GM21515 (cell line): Measurements from ENCODE around the gene HLF.

Experiments used
- ATAC-seq: cut with Tn5 transposase; IDR thresholded peaks from one replicate; pipeline ENCODE4 v1.9.1; 2021; ENCODE audit not compliant: unreplicated experiment

HLF gene

DNA sequence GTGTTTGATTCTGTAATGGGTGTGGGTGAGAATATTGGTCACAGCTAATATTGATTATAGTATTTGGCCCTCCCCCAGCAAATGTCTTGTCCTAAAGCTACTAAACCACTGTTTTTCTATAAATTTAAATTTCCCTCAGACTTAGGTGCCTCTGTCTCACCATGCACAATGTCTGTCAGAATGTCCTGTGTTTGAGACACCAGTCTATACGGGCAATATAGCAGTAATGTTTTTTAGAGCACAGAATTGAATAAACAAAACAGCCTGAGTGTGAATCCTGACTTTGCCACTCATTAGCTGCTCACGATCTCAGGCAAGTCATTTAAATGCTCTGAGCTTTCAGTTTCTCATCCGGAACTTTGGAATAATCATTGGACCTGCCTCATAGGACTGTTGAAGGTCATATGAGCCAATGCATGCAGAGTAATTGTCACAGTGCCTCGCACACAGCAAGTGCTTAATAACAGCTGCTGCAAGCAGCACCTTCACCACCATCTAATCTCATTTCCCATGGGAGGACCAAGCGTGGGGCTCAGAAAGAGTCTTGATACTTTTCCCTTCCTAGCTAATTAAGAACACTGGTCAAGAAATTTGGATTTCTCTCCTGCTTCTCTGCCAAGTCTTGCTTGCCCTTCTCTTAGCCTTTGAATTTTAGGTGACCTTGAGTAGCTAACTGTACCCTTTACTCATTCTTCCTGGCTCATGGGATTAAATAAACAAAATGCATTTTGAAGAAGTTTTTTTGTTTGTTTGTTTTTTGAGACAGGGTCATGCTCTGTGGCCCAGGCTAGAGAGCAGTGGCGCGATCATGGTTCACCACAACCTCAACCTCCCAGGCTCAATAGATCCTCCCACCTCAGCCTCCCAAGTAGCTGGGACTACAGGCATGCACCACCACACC is 9.8 kb downstream of the HLF start:
- ATAC-seq = no peak

- no peak for ATAC-seq
Observed at GRCh38 chr17:55275894-55276804, 11.4 kb downstream of the HLF start.

GRCh38 chr17:55278173-55278961 is 13.6 kb downstream of the HLF start:
- ATAC-seq = no peak

DNA sequence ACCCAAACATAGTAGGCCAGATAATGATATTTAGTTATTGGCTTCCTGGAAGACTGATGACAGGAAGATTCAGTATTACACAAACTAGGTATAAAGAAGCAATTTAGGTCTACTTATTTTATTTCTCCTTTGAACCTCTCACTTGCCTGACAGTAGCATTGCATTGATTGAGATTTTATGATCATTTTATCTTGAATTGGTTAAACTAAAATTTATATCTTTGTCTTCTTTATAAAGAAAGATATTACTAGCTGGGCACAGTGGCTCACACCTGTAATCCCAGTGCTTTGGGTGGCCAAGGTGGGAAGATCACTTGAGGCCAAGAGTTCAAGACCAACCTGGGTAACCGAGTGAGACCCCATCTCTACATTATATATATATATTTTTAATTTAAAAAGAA is 14.4 kb downstream of the HLF start:
- ATAC-seq = no peak

DNA sequence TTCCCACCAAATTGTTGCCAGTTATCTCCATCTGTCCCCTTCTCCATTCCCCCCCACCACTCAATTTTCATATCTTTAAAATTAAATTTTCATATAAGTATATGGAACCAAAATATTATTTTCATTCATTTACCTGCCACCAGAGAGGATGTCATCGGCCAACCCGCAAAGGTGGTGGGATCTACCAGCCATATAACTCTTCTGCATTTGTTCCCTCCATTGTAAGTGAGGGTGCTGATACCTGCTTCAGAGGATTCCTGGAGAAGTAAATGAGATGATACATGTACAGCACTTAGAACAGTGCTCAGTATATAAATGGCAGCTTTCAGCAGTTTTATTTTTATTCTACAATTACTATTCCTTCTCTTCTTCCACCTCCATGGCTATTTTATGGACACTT is 15.0 kb downstream of the HLF start:
- ATAC-seq = no peak

- ATAC-seq = no peak
Observed at GRCh38 chr17:55280212-55280611, 15.5 kb downstream of the HLF start.

- ATAC-seq = no peak
Observed at GRCh38 chr17:55281649-55282378, 17.1 kb downstream of the HLF start.

GRCh38 chr17:55282379-55282702 is 17.6 kb downstream of the HLF start:
- ATAC-seq = no peak

DNA sequence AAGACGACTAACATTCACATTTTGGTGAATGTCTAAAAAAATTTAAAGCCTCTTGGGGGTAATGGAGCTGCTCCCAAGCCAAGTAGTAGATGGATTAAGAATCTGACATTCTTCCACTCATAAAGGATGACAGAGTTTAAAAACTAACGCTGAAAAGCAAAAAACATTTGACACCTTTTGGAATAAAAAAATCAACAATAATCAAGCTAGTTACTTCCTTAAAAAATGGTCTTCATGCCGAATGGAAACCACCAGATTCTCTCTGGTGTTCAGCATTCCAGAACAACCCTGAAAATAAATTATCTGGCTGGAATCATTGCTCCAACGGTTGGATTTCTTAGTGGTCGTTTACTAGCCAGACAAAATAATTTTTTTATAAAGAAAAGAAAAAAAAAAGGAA is 18.0 kb downstream of the HLF start:
- no peak for ATAC-seq

- no peak for ATAC-seq
Observed at GRCh38 chr17:55283256-55283965, 18.7 kb downstream of the HLF start.

DNA sequence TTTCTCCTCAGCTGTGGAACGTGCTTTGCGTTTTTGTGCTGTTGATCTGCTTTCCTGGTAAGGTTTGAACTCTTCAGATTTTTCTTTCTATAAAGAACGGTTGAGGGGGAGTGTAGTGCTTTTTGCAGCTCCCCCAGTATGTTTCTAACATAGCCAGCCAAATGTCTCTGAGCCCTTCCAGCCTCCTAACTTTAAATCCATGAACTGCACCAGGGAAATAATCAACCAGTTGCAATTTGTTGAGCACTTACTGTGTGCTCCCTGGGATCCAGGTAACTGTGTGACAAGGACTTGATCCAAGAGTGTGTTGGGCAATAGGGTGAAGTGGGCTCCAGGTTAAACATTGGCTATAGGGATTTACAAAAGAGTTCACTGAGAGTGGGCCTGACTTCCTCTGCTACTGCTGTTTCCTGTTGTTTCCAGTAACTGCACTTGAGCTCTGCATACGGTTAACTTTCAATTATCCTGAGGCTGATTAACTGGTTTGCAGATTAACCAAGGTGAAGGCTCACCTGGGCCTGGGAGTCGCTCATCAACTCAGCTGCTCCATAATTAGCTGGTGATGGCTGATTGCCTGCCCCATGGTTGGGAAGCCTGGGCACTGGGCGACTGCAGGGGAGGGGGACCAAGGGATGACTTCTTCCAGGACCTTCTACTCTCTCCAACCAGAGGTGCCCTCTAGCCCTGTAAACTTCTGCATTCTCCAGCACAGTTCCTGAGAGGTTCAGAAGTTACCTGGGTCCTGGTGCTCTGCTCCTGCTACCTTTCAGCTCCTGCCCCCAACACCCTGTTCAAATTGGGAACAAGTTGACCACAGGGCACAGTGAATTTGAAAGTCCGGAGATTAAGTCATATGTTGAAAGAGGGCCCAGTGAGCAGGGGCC is 19.5 kb downstream of the HLF start:
- no peak for ATAC-seq

DNA sequence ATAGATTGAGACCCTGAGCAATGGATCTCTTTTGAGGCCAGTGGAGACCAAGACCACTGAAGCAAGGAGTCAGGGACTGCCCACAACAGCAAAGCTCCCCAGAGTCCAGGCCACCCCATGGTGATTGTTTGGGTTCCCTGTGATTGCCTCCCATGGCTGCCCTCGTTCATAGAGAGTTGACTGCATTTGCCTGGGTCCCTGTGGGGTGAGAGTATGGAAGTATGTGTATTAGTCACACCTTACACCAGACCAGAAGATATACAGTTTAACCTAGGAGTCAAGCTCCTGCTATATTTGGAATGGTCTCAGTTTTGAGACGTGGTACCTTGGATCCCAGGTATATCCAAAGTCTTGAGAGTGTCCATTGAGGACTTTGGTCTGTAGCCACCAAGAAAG is 20.2 kb downstream of the HLF start:
- ATAC-seq = no peak

- ATAC-seq = no peak
Observed at GRCh38 chr17:55285340-55286301, 20.9 kb downstream of the HLF start.

DNA sequence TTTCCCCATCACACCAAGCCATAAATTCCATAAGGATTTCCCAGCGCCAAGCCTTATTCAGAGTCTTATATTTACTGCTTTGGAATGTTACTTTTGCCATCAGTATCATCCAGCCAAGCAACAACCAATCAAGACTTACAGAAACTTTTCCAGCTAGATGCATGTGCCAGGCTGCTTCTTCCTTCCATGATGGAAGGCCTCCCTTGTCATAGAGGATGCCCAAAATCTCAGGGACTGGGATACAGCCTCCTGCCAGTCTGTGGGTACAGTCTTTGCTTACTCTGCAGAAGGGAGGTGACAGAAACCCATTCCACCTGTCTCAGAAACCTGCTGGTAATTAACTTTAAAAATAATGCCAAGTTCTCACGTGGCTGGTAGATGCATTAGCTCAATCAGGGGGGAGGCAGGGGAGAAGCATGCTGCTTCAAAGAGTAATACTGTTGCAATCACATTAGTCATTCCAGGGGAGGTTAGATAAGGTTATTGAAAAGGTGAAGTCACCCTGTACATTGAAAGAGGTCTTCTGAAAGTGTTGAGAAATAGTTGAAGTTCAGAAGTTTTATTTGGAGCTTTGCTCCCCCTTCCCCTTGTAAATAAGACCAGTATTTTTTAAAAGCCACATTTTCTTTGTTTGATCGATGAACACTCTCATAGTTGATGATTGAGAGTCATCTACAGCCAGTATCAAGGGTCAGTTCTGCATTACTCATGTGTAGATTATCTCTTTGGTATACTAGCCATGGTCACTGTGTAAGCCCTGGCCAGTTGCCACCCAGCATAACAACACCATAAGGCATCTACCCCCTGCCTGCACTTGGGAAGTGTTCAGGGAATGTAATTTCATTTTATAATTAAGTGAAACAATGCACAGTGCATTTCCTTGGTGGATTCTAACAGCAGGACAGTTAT is 22.2 kb downstream of the HLF start:
- ATAC-seq = no peak

DNA sequence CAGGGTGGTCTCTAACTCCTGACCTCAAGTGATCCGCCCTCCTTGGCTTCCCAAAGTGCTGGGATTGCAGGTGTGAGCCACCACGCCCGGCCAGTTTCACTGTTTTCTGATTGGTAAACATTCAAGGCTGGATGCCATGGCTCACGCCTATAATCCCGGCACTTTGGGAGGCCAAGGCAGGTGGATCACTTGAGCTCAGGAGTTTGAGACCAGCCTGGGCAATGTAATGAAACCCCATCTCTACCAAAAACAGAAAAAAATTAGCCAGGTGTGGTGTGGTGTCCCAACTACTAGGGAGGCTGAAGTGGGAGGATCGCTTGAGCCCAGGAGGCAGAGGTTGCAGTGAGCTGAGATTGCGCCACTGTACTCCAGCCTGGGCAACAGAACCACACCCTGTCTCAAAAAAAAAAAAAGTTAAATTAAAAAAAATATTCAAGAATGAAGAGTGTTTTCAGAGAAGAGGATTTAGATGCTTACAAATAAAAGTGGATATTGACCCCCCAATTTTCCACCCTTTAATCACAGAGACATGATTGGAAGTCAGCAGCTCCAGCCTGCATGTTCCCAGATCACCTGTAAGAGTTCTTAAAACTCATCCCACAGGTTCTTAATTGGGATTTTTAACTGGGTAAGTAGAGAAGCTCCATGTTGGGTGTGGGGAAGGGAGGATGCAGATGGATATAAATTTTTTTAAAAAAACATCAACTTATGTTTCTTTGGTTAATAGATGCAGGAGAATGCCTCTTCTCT is 23.8 kb downstream of the HLF start:
- ATAC-seq = no peak

- ATAC-seq = no peak
Observed at GRCh38 chr17:55289106-55289446, 24.3 kb downstream of the HLF start.
